ENCODE results near the gene VASP.

- no peak for TF ChIP-seq CTCF (IDR thresholded peaks at IDR 0.05)
- no peak for TF ChIP-seq POLR2A (IDR thresholded peaks at IDR 0.05)
Measured at GRCh38 chr19:45568732-45569131, 61.5 kb downstream of the VASP start.

All from esophagus squamous epithelium (tissue), 4 donors.